Activated CD8-positive, alpha-beta memory T cell treated with anti-CD3 and anti-CD28 coated beads, Interleukin-2, amount 10 ng/mL, durations not matched to agents 7 days and 5 days (primary cell): ENCODE data around the gene CTPS1. TPM values are rescaled to one million over a fixed set of nuclear protein-coding genes. Genes with fewer than 3 reads are reported as not detected.

Experiments used
- ATAC-seq: fragments of 150-1000 bp; cut with Tn5 transposase; one replicate; pipeline ENCODE4 v1.10.0; 2021; ENCODE audit warnings: moderate library complexity
- CTCF ChIA-PET: fragments of 350-600 bp; sonication (Branson Sonifier 250); formaldehyde crosslinking; loops from one replicate; lab custom pipeline; 2021; ENCODE audit warnings: antibody characterized with exemption; lab: Charles Lee
- DNase-seq: peaks from one replicate; pipeline ENCODE4 v3.0.0-alpha.2; 2020
- H3K27ac Mint-ChIP-seq: one replicate; pipeline ENCODE4 v1.8.0; 2021; ENCODE audit warnings: mild to moderate bottlenecking, mixed read lengths
- H3K27me3 Mint-ChIP-seq: one replicate; pipeline ENCODE4 v1.8.0; 2021; ENCODE audit warnings: mixed read lengths
- H3K36me3 Mint-ChIP-seq: one replicate; pipeline ENCODE4 v1.8.0; 2021; ENCODE audit warnings: mild to moderate bottlenecking, mixed read lengths
- H3K4me1 Mint-ChIP-seq: one replicate; pipeline ENCODE4 v1.8.0; 2021; ENCODE audit warnings: mixed read lengths
- H3K4me3 Mint-ChIP-seq: one replicate; pipeline ENCODE4 v1.8.0; 2021; ENCODE audit warnings: mild to moderate bottlenecking, moderate library complexity, mixed read lengths
- H3K9me3 Mint-ChIP-seq: one replicate; pipeline ENCODE4 v1.8.0; 2022; ENCODE audit warnings: low read depth, mixed read lengths
- total RNA-seq, 2 experiments: library from RNA; stranded (reverse); gene quantifications; one replicate each; pipeline ENCODE4 v1.2.3, GENCODE V29; 2021

The CTPS1 gene
- total RNA-seq, 2 experiments from 2014 or later: 77.1 to 94.1 TPM

GRCh38 chr1:41046347-41046775 is 66.9 kb downstream of the CTPS1 start:
- ATAC-seq: no peak
- DNase-seq: no peak
- CTCF ChIA-PET: no interaction called here
- H3K36me3 Mint-ChIP-seq: peaks cover 13% of the 10 kb centered on the region
- no peaks in the 10 kb centered on the region for H3K27me3 Mint-ChIP-seq
- no peaks in the 10 kb centered on the region for H3K9me3 Mint-ChIP-seq
- H3K4me3 Mint-ChIP-seq: no peak overlapping the region
- no peak overlapping the region for H3K27ac Mint-ChIP-seq
- H3K4me1 Mint-ChIP-seq: peaks cover 14% of the 10 kb centered on the region

GRCh38 chr1:41048540-41048939 is 69.0 kb downstream of the CTPS1 start:
- no peak for ATAC-seq
- DNase-seq: no peak
- CTCF ChIA-PET: no interaction called here
- Mint-ChIP-seq H3K36me3 (peaks cover 14% of the 10 kb centered on the region), H3K9me3 (no peaks in the 10 kb centered on the region), H3K4me3 (no peak overlapping the region), H3K4me1 (peaks cover 8% of the 10 kb centered on the region), H3K27me3 (no peaks in the 10 kb centered on the region), H3K27ac (no peak overlapping the region)

DNA sequence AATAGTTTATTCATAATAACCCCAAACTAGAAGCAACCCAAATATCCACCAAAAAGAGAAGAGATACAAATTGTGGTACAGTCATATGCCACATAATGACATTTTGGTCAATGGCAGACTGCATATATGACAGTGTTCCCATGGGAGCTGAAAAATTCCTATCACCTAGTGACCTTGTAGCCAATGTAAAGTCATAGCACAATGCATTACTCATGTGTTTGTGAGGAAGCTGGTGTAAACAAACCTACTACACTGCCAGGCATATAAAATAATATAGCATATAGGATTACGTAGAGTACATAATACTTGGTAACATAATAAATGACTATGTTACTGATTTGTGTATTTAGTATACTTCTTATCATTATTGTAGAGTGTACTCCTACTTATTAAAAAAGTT is 71.5 kb downstream of the CTPS1 start:
- ATAC-seq (no peak), DNase-seq (no peak)
- CTCF ChIA-PET: no interaction called here
- Mint-ChIP-seq H3K9me3 (no peaks in the 10 kb centered on the region), H3K36me3 (peaks cover 22% of the 10 kb centered on the region), H3K4me3 (no peak overlapping the region), H3K4me1 (no peaks in the 10 kb centered on the region), H3K27ac (no peak overlapping the region), H3K27me3 (no peaks in the 10 kb centered on the region)

DNA sequence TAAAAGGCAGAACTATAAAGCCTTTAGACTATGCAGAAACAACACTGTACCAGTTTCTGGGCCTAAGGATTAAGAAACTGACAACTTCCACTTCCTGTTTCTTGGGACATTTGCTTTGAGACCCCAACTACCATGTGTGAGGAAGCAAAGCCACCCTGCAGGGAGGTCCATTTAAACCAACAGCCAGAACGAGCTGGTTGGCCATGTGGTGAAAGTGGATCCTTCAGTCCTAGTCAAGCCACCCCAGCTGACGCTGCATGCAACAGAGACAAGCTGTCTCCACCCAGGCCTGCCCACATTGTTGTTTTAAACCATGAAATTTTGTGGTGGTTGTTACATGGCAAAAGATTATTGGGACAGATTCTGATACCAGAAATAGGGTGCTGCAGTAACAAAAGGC is 73.8 kb downstream of the CTPS1 start:
- Mint-ChIP-seq H3K9me3 (no peaks in the 10 kb centered on the region), H3K27ac (no peak overlapping the region), H3K4me1 (no peaks in the 10 kb centered on the region), H3K4me3 (no peak overlapping the region), H3K36me3 (peaks cover 11% of the 10 kb centered on the region), H3K27me3 (no peaks in the 10 kb centered on the region)
- CTCF ChIA-PET: no interaction called here
- ATAC-seq: no peak
- DNase-seq: no peak

DNA sequence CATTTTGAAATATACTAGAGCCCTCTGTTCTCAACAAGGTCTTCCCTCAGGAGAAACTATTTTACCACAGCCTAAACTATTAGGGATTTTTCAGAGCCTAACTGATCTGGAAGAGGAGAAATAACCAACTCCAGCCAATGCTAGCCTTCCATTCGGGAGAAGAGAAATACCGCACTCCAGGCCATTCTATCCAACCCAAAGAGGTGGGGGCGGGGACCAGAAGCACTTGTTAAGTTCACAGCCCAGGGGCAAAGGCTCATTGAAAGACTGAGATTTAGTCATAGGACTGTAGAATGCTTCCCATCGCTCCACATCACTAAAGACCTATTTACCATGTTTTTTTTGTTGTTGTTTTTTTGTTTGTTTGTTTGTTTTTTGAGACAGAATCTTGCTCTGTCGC is 77.4 kb downstream of the CTPS1 start:
- no peaks in the 10 kb centered on the region for H3K9me3 Mint-ChIP-seq
- H3K4me3 Mint-ChIP-seq: no peak overlapping the region
- H3K36me3 Mint-ChIP-seq: peaks cover 27% of the 10 kb centered on the region
- DNase-seq (no peak), ATAC-seq (no peak)
- CTCF ChIA-PET: no interaction called here
- no peaks in the 10 kb centered on the region for H3K4me1 Mint-ChIP-seq
- H3K27me3 Mint-ChIP-seq: no peaks in the 10 kb centered on the region
- no peak overlapping the region for H3K27ac Mint-ChIP-seq

Other genes with a start within 250 kb of the CTPS1 start
- gene KCNQ4, start 195.9 kb upstream of the CTPS1 start, total RNA-seq: under 1 TPM; 0.12 to 0.44 TPM
- 1 to 10 TPM; 2.9 to 4.4 TPM for gene CITED4, start 117.3 kb upstream of the CTPS1 start, total RNA-seq
- gene SLFNL1, start 42.0 kb downstream of the CTPS1 start, total RNA-seq: under 1 TPM; 0.12 to 0.35 TPM